CD1c-positive myeloid dendritic cell (primary cell): ENCODE measurements around the gene CDKN2B-AS1.
"Not testable (repeated sequence)": the region's sequence is repeated elsewhere in the genome, so short reads cannot be mapped to it uniquely, and the experiment has no call there.

Experiments used
- DNase-seq: peaks from one replicate; pipeline ENCODE4 v3.0.0-alpha.2; 2016; ENCODE audit errors: extremely low spot score

The CDKN2B-AS1 gene

DNA sequence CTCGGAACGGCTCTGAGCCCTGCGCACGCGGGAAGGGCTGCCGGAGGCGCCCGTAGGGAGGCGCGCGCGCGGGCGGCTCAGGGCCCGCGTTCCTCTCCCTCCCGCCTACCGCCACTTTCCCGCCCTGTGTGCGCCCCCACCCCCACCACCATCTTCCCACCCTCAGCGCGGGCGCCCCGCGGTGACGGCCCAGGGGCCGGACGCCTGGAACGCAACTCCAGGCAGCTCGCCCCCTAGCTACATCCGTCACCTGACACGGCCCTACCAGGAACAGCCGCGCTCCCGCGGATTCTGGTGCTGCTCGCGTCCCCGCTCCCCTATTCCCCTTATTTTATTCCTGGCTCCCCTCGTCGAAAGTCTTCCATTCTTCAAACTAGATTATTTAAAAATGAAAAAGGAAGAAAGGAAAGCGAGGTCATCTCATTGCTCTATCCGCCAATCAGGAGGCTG, at the start of gene CDKN2B-AS1:
CDKN2B-AS1 (plus strand) TSS at position 236 of the 450 bp plus-strand sequence.
- peak; percentile 46 for DNase-seq

DNA sequence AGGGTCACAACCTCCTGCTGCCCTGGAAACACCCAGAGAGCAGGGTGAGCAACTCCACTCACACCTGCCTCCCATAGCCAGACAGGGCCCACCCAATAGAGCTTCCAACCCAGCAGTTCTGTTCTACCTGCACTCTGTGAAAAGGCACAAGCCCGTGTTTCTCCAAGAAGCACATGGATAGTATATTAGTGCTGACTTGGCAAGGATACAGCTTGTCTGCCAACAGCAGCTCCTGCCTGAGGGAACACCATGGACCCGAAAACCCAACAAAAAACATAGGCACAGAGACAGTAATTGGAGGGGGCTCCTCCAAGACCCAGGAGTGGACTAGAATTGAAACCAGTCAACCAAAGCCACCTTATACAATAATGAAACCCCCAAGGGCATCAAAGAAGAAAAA, 49.0 kb upstream of the CDKN2B-AS1 start:
- DNase-seq: no peak

DNA sequence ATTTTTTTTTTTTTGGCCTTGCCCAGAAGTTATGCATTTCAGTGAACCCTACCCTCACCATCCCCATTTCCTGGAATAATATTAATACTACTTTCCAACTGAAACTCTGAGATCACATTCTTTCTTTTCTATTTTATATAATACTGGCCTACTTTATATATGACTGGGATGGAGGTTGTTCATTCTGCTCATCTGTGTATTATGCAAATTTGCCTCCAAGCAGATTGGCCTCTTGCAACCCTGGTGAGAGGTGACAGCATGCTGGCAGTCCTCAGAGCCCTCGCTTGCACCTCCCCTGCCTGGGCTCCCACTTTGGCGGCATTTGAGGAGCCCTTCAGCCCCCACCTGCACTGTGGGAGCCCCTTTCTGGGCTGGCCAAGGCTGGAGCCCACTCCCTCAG, 35.8 kb upstream of the CDKN2B-AS1 start:
- DNase-seq: no peak

DNA sequence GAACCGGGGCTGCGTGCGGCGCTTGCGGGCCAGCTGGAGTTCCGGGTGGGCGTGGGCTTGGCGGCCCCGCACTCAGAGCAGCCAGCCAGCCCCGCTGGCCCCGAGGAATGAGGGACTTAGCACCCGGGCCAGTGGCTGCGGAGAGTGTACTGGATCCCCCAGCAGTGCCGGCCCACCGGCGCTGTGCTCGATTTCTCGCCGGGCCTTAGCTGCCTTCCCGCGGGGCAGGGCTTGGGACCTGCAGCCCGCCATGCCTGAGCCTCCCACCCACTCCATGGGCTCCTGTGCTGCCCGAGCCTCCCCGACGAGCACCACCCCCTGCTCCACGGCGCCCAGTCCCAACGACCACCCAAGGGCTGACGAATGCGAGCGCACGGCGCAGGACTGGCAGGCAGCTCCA, 35.3 kb upstream of the CDKN2B-AS1 start:
- DNase-seq: not testable (repeated sequence)

DNA sequence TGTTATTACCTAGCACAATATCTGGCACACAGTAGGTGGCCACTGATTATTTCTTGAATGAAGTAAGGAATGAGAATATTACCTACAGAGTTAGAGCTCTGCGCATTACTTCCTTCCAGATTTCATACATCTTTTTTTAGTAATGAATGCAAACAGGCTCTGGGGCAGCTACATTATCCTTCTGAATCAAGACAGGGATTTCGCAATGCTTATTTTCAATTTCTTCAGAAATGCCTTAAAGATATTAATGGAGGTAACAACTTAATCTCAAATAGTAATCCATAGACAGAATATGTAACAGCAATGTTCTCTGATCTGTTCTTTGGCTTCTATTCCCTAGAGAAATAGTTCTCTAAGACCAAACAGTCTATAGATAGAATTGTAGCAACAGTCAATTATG, 33.0 kb upstream of the CDKN2B-AS1 start:
- DNase-seq: no peak

DNA sequence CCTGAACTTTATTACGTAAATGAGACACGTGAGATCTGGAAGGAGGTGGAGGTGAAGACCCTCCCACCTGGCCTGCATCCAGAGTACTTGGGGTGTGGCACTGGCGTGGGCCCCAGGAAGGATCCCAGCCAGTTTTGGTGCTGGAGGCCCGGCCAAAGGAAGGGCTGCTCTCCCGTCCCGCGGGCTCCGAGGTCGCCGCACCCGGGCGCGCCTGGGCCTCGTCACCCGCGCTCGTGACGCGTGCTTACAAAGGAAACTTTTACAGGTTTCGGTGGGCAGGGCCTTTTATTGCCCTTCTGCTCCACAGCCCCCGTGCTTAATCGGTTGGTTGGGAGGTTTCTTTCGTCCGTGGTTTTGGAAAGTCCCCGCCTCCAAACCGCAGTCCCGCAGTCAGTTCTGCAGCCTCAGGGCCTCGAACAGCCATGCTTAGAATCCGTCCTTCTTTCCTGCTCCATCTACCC, 29.6 kb upstream of the CDKN2B-AS1 start:
- DNase-seq: peak; percentile 60

DNA sequence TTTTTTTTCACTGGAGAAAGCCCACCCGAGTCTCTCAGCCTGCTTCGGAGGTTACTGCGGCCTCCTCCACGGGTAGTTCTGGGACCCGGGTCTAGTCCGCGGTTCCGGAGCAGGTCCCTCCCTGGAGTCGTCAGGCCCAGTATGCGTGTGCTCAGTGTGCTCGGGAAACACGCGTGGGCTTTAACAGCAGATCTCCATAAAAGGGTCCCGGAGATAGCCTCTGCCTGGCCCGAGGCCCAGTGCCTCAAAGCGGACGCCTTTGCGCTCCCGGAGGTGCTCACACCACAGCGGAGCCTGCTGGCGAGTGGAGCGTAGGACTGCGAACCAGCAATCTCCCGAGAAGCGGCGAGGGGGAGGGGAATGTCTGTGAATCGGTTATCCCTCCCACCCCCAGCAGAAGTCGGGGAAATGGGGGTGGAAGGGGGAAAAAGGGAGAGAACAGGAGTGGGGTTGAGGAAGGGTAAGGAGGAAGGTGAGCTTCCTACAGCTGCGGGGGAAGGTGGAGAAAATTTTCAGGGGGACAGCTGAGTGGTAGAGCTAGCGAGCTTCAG, 29.1 kb upstream of the CDKN2B-AS1 start:
- peak; percentile 45 for DNase-seq

DNA sequence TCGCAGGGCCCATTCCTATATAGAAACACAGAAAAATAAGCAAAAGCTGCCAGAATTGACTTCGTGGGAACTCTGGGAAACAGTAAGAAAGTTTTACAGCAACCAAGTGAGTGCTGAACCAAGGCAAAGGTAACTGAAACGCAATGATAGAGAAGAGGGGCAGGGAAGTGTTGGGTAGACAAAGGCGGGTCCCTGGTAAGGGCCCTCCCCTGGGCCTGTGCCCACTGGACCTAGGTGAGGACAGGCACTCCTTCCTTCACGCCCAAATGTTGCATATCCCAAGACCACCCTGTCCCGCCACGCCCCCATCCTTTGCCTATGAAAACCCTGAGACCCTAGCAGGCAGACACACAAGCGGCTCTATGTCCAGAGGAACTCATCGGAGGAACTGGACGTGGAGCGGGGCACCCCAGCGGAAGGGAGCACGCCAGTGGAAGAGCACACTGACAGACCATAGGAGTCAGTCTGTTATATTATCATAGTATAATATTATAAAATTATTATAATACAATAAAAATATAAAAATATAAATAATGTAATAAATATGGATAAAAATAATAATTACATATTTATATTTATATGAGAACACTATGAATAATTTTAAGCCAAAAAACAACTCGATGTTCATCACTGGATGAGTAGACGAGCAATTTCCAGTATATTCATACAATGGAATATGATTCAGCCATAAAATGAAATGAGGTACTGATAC, 28.3 kb upstream of the CDKN2B-AS1 start:
- DNase-seq: no peak

DNA sequence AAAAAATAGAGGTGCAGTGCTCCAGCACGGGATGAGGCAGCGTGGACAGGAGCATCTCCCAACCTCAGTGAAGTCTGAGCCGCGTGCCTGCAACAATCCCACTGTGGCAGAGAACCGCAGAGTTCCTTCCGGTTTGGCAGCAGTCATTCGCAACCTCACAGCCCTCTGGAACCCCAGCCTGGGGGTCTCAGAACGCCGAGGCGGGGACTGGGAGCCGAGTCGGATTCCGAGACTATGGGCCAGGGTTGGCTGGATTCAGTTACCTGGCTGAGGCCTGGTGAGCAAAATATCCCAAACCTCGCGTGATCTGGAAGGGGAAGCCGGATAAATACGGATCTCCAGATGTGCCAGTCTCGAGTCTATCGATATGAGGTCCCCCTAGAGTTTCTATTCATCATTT, 27.4 kb upstream of the CDKN2B-AS1 start:
- no peak for DNase-seq

DNA sequence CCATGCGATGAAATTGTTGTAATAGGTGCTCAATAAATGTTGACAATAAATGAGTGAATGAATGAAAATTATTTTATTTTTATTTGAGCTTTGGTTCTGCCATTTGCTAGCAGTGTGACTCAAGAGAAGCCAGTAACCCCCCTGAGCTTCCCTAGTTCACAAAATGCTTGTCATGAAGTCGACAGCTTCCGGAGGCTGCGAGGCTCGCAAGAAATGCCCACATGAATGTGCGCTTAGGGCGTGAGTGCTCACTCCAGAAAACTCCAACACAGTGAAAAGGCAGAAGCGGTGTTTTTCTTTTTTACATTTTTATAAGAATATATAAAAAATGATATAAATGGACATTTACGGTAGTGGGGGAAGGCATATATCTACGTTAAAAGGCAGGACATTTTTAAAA, 26.9 kb upstream of the CDKN2B-AS1 start:
- DNase-seq: no peak

DNA sequence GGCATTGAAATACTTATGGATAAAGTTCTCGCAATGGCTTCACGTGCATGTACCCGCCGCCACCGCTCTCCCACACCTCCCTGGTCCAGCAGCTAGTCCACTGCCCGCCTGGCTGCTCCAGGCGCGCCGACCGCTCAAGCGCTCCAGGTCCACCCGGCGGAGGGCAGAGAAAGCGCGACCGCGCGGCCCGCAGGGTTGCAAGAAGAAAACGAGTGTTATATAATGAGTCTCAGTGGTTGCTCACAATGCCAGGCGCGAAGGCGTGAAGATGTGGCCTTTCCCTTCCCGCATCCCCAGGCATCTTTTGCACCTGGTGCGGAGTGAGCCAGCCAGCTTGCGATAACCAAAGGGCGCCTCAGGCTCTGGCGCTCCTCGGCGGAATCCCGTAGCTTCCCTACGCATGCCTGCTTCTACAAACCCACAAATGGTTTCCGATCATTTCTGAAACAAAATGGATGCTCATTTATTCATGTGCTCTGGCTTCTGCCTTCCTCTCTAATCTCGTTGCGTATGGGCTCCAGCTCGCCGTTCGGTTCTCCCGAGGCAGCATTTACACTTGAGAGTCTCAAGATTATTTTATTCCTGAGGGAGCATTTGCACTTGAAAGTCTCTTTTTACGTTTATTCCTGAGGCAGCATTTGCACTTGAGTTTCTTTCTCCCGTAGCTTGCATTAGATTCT, 26.1 kb upstream of the CDKN2B-AS1 start:
- DNase-seq: no peak

DNA sequence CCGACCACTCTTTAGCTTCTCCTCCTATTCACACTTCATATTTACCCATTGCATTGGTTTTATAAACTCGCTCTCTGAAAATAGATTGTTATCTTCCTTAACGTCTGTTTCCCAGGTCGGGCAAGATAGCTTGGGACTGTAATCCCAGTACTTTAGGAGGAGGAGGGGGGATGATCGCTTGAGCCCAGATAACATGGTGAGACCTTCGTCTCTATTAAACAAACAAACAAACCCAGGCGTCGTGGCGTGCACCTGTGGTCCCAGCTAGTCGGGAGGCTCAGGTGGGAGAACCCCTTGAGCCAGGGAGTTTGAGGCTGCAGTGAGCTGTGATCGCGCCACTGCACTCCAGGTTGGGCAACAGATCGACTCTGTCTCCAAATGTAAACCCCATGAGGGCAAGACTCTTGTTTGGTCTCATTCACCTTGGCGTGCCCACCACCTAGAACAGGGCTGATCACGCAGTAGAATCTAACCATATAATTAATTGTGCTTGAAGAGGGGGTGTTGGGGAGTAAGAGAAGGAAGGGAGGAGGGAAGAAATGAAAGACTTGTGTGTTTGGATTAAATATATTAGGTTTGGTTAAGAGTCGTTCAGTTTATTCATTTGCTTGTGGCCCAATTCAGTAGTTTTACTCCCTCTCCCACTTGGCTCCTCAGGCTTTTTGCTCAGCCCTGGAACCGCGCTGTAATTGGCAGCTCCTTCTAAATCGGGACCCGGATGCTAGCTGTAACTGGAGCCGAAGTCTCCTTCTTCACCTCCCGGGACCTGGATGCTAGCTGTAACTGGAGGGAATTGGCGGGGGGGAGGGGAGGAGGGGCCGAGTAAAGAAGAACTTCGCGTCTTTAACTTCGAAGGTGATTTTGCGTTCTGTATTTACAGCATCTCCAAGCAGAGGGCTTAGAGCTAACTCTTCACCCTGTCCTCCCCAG, 25.3 kb upstream of the CDKN2B-AS1 start:
- no peak for DNase-seq

DNA sequence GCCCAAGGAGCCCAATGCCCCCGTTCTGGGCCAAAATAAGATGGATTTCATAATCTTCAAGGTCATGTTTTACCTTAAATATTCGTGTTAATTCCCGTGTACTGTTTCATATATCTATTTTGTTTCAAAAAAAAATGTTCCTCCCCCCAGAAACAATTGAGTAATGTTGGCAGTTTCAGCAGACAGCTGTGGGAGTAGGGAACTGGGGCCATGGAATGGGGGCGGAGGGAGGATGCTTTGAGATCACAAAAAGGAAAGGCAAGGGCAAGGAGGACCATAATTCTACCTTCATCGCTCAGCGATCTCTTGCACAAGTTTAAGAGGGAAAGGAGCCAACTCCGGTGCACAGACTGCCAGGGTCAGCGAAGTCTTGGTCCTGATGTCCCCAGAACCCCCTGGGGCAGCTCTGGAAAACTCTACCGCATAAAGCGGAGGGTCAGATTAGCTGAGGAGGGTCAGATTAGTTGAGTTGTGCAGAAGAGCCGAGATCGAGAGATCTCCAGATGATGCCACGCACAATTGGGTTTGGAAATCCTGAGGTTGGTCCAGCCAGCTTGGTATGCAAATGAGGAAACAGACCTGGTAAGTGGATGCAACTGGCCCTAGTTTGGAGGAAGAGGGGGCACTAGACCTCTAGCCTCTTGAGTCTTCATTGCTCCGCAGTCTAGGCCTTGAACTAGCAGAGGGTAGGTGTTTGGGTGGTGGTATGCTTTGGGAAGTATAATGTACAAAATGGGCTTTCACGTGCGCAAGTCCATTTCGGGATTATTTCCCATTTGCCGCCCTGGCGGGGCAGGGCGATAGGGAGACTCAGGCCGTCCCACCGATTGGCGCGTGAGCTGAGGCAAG, 24.4 kb upstream of the CDKN2B-AS1 start:
- peak; percentile 26 for DNase-seq

DNA sequence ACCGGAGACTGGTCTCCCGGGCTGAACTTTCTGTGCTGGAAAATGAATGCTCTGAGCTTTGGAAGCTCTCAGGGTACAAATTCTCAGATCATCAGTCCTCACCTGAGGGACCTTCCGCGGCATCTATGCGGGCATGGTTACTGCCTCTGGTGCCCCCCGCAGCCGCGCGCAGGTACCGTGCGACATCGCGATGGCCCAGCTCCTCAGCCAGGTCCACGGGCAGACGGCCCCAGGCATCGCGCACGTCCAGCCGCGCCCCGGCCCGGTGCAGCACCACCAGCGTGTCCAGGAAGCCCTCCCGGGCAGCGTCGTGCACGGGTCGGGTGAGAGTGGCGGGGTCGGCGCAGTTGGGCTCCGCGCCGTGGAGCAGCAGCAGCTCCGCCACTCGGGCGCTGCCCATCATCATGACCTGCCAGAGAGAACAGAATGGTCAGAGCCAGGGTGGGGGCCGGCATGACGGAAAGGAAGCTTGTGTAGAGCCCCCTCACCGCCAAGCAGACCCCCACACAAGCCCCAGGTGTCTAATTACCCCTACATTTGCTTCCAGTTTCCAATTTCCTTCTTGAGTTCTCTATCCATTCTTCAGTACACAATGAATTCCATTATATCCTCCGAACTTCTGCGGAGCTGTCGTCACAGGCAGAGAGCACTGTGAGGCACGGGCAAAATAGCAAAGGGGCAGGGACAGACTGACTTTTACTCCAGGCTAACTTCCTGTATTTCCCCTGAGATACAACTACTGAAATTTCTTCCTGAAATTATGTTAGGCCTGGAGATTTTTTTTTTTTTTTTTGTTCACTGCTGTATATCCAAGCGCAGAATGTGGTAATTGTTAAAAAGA, 23.6 kb upstream of the CDKN2B-AS1 start:
- no peak for DNase-seq

DNA sequence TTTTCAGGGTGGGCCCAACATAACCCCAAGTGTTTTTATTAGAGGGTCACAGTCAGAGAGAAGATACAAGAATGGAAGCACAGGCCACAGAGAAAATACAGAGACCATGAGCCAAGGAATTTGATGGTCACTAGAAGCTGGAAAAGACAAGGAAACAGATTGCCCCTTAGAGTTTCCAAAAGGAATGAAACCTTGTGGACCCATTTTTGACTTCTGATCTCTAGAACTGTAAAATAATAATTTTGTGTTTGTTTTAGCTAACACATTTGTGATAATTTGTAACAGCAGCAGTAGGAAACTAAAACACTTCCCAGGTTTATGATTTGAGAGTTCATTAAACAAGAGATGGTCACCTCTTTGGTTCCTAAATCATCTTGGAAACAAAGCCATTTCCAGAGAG, 22.2 kb upstream of the CDKN2B-AS1 start:
- DNase-seq: no peak

DNA sequence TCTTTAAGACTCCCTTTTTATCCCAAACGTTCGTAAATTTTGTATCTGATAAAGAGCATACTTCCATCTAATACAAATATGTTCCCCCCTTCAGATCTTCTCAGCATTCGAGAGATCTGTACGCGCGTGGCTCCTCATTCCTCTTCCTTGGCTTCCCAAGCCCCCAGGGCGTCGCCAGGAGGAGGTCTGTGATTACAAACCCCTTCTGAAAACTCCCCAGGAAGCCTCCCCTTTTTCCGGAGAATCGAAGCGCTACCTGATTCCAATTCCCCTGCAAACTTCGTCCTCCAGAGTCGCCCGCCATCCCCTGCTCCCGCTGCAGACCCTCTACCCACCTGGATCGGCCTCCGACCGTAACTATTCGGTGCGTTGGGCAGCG, 20.3 kb upstream of the CDKN2B-AS1 start:
- DNase-seq: no peak

DNA sequence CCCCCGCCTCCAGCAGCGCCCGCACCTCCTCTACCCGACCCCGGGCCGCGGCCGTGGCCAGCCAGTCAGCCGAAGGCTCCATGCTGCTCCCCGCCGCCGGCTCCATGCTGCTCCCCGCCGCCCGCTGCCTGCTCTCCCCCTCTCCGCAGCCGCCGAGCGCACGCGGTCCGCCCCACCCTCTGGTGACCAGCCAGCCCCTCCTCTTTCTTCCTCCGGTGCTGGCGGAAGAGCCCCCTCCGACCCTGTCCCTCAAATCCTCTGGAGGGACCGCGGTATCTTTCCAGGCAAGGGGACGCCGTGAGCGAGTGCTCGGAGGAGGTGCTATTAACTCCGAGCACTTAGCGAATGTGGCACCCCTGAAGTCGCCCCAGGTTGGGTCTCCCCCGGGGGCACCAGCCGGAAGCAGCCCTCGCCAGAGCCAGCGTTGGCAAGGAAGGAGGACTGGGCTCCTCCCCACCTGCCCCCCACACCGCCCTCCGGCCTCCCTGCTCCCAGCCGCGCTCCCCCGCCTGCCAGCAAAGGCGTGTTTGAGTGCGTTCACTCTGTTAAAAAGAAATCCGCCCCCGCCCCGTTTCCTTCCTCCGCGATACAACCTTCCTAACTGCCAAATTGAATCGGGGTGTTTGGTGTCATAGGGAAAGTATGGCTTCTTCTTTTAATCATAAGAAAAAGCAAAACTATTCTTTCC, 19.7 kb upstream of the CDKN2B-AS1 start:
- peak; percentile 61 for DNase-seq

DNA sequence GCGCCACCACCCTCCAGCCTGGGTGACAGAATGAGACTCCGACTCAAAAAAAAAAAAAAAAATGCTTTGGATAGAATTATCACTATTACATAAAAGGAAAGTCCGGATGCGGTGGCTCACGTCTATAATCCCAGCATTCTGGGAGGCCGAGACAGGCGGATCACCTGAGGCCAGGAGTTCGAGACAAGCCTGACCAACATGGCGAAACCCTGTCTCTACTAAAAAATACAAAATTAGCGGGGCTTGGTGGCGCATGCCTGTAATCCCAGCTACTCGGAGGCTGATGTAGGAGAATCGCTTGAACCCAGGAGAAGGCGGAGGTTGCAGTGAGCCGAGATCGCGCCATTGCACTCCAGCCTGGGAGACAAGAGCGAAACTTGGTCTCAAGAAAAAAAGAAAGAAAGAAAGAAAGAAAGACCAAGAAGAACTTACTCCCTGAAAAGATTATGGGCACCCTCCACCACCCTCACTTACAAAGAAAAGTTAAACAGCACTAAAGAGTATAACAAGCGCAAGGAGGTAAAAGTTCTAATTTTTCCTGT, 18.2 kb upstream of the CDKN2B-AS1 start:
- DNase-seq: no peak

DNA sequence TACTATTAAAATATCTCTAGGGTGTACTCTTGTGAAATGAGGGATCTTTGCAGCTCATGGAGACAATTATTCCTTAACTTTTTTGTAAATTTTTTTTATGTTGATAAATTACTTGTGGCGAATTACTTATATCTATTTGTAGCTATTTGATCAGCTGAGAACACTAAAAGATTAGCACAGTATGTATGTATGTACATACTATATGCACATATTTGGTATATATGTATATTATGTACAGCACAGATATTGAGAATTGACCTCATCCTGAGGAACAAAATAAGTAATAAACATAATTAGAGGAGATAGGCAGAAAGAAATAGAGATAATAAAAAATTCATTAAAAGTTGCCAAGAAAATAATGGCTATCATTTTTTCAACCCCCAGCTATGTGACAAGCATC, 12.2 kb upstream of the CDKN2B-AS1 start:
- DNase-seq: no peak
